Transverse colon (tissue), 4 donors: ENCODE measurements around the gene LMO4. TPM values are rescaled to one million over a fixed set of nuclear protein-coding genes. Genes with fewer than 3 reads are reported as not detected.

ENCODE experiments used
- DNase-seq: peaks from one replicate; pipeline ENCODE4 v3.0.0-alpha.2; 2019
- H3K27ac ChIP-seq, 4 donors: fragments of 200-600 bp; sonication (generic); 2 replicates each; pipeline ENCODE4 v1.5.1; 2016 to 2018; ENCODE audit warnings: inconsistent platforms in 4 of 4
- H3K27me3 ChIP-seq: fragments of 200-600 bp; sonication (generic); 2 replicates; pipeline ENCODE4 v1.5.1; 2017; ENCODE audit warnings: inconsistent platforms
- H3K36me3 ChIP-seq, 4 donors: fragments of 200-600 bp; sonication (generic); 2 replicates each; pipeline ENCODE4 v1.5.1; 2017 to 2019; ENCODE audit warnings: inconsistent platforms in 4 of 4
- H3K4me1 ChIP-seq, 4 donors: fragments of 200-600 bp; sonication (generic); 2 replicates each; pipeline ENCODE4 v1.5.1; 2017 to 2020; ENCODE audit warnings: inconsistent platforms in 4 of 4
- H3K4me3 ChIP-seq, 4 donors: fragments of 200-600 bp; sonication (generic); 1 replicate in 1 of 4; 2 replicates in 3 of 4; pipeline versions ENCODE4 v1.5.1 to v1.6.1; 2017 to 2019; ENCODE audit warnings: inconsistent platforms in 4 of 4
- H3K9me3 ChIP-seq, 2 donors: fragments of 200-600 bp; sonication (generic); 2 replicates each; pipeline ENCODE4 v1.5.1; 2017 to 2019; ENCODE audit warnings: inconsistent platforms in 2 of 2
- CTCF ChIP-seq, 5 experiments: fragments of 200-600 bp in 3 of 5; fragments of 450-650 bp in 2 of 5; sonication (generic) in 3 of 5; IDR thresholded peaks; 1 replicate in 2 of 5; 2 replicates in 3 of 5; pipeline ENCODE4 v1.5.1; 2016 to 2017; ENCODE audit warnings: antibody characterized with exemption in 5 of 5, inconsistent platforms in 3 of 5, mild to moderate bottlenecking in 2 of 5, moderate library complexity in 1 of 5
- EP300 ChIP-seq: sonication (generic); formaldehyde crosslinking; IDR thresholded peaks from one replicate; pipeline ENCODE4 v1.6.1; 2017; ENCODE audit warnings: antibody characterized with exemption, low read depth
- POLR2A ChIP-seq: fragments of 450-650 bp; IDR thresholded peaks from one replicate; pipeline ENCODE4 v1.6.1; 2016; ENCODE audit warnings: antibody characterized with exemption, mild to moderate bottlenecking, moderate library complexity
- POLR2AphosphoS5 ChIP-seq, 3 donors: sonication (generic); formaldehyde crosslinking; IDR thresholded peaks; one replicate each; pipeline ENCODE4 v1.6.1; 2016; ENCODE audit warnings: antibody characterized with exemption in 3 of 3
- WGBS, 2 donors: methylation state at CpG; one replicate each; pipeline ENCODE4 v1.1.5; 2018; ENCODE audit warnings: low coverage in 1 of 2; 5-methylcytosine and 5-hydroxymethylcytosine counted together
- in situ Hi-C, 4 donors: fragments of 200-750 bp; cut with MboI; loops; one replicate each; pipeline versions ENCODE4 v1.15.0 to v1.15.1; 2017; ENCODE audit warnings: low sequenced_read_pairs in 3 of 4, low pct_ligation_motif_present in 1 of 4, low pct_unique_long_range_greater_than_20kb in 1 of 4
- intact Hi-C: fragments of 100-400 bp; cut with DNase I; formaldehyde crosslinking; loops from one replicate; pipeline ENCODE4 v1.15.1; 2023; ENCODE audit warnings: low total_unique reads
- total RNA-seq, 4 donors: library from RNA; depleted of rRNA; stranded (reverse); fragments of >200 nt; gene quantifications; one replicate each; pipeline ENCODE4 v1.1.0, GENCODE V29; 2016

LMO4 gene
- 10 to 100 TPM in 3 of 4 donors, 1 to 10 TPM in 1; 8.4 to 22.4 (median 16.4) TPM for total RNA-seq

GRCh38 chr1:87328272-87329050 is at the start of gene LMO4:
Gene LMO4 (plus strand): TSS chr1:87328880. CDS start chr1:87332016, 3,136 bp downstream.
- peak; percentile 97 for DNase-seq
- TF ChIP-seq POLR2A (peak; percentile 80), POLR2AphosphoS5 (IDR thresholded peaks at IDR 0.05) (peak; percentile 92 to 96 (median 95)), EP300 (no peak), CTCF (IDR thresholded peaks at IDR 0.05) (peak in 1 of 5 experiments; percentile 35)
- WGBS, 2 donors = 0% methylated on average over 47 of the region's 93 CpGs; no CpG with 5 or more reads in 1 of the 2 donors
- intact Hi-C loops = loop anchor here (10.0 kb wide), 1 partner anchor 626 kb away; no protein-coding TSS in a partner anchor
- H3K4me1 ChIP-seq = peaks cover 9 to 33% (median 21%) of the 10 kb centered on the region in 4 donors
- no peaks in the 10 kb centered on the region for H3K27me3 ChIP-seq
- in situ Hi-C loops = loop anchor here in 3 of 4 donors (10.0 kb wide), 1 partner anchor 626 kb away; no protein-coding TSS in a partner anchor
- H3K4me3 ChIP-seq = peak within 1 kb of the TSS; percentile 73 to 92 (median 80)
- H3K9me3 ChIP-seq = no peaks in the 10 kb centered on the region
- H3K36me3 ChIP-seq = no peaks in the 10 kb centered on the region
- H3K27ac ChIP-seq = peak within 1 kb of the TSS; percentile 98 to 99 (median 99)

GRCh38 chr1:87279536-87279875 is 49.2 kb upstream of the LMO4 start:
- intact Hi-C loops = no loop called here
- TF ChIP-seq CTCF (IDR thresholded peaks at IDR 0.05) = no peak
- no peak for TF ChIP-seq POLR2A
- H3K36me3 ChIP-seq = no peaks in the 10 kb centered on the region
- H3K4me1 ChIP-seq = no peaks in the 10 kb centered on the region
- WGBS, 2 donors = 70% methylated on average over 2 of the region's 2 CpGs; no CpG with 5 or more reads in 1 of the 2 donors
- H3K9me3 ChIP-seq = no peaks in the 10 kb centered on the region
- H3K4me3 ChIP-seq = no peak overlapping the region
- in situ Hi-C loops = loop anchor here in 2 of 4 donors (25.0 kb wide), 2 partner anchors 683 to 783 kb away; no protein-coding TSS in a partner anchor
- H3K27me3 ChIP-seq = no peaks in the 10 kb centered on the region
- no peak for DNase-seq
- H3K27ac ChIP-seq = no peak overlapping the region

- Histone ChIP-seq H3K4me3 (no peak overlapping the region), H3K27me3 (no peaks in the 10 kb centered on the region), H3K27ac (no peak overlapping the region), H3K4me1 (no peaks in the 10 kb centered on the region), H3K36me3 (no peaks in the 10 kb centered on the region), H3K9me3 (no peaks in the 10 kb centered on the region)
- in situ Hi-C loops (loop anchor here in 2 of 4 donors (25.0 kb wide), 2 partner anchors 682 to 782 kb away; no protein-coding TSS in a partner anchor), intact Hi-C loops (loop anchor here (10.0 kb wide), 1 partner anchor 135 kb away; no protein-coding TSS in a partner anchor)
- WGBS, 2 donors = 63 to 74% methylated on average over 1 to 2 of the region's 2 CpGs
- no peak for DNase-seq
- TF ChIP-seq EP300 (no peak), CTCF (IDR thresholded peaks at IDR 0.05) (no peak), POLR2A (no peak), POLR2AphosphoS5 (IDR thresholded peaks at IDR 0.05) (no peak)
These were observed 48.6 kb upstream of the LMO4 start for GRCh38 chr1:87279966-87280535.

GRCh38 chr1:87284456-87285240 is 44.0 kb upstream of the LMO4 start:
- intact Hi-C loops = loop anchor here (10.0 kb wide), 1 partner anchor 140 kb away; no protein-coding TSS in a partner anchor
- Histone ChIP-seq H3K9me3 (no peaks in the 10 kb centered on the region), H3K4me3 (no peak overlapping the region), H3K27me3 (no peaks in the 10 kb centered on the region), H3K27ac (no peak overlapping the region), H3K36me3 (no peaks in the 10 kb centered on the region), H3K4me1 (no peaks in the 10 kb centered on the region)
- in situ Hi-C loops = loop anchor here in 2 of 4 donors (25.0 kb wide), 2 partner anchors 678 to 778 kb away; no protein-coding TSS in a partner anchor
- WGBS, 2 donors = 77 to 78% methylated on average over 7 to 13 of the region's 13 CpGs
- no peak for DNase-seq
- TF ChIP-seq CTCF (IDR thresholded peaks at IDR 0.05) = no peak
- no peak for TF ChIP-seq POLR2AphosphoS5 (IDR thresholded peaks at IDR 0.05)
- TF ChIP-seq EP300 = no peak
- no peak for TF ChIP-seq POLR2A
